Epithelial cell of proximal tubule (primary cell): ENCODE measurements around the gene SWSAP1. TPM values are rescaled to one million over a fixed set of nuclear protein-coding genes. Genes with fewer than 3 reads are reported as not detected.
A peak's percentile ranks its signal among the peaks of the same experiment; 100 is the strongest.

Experiments
- DNase-seq: peaks from one replicate; pipeline ENCODE4 v3.0.0-alpha.2; 2011; ENCODE audit warnings: low read depth
- H3K4me3 ChIP-seq: 2 replicates; pipeline ENCODE4 v1.5.1; 2011; ENCODE audit warnings: low read depth, mild to moderate bottlenecking, low read length
- total RNA-seq: library from RNA; depleted of rRNA; stranded (reverse); fragments of >200 nt; gene quantifications from 2 replicates; pipeline ENCODE4 v1.2.3, GENCODE V29; 2015
- TF ChIP-seq, protein P1 (sequence below): conservative IDR thresholded peaks from 2 replicates; pipeline ENCODE4 v1.5.1; 2012; ENCODE audit warnings: low read depth, mild to moderate bottlenecking, low read length

The SWSAP1 gene
- total RNA-seq, 1 donor from 2014 or later, result 1.2 TPM

- TF ChIP-seq, protein P1, sequence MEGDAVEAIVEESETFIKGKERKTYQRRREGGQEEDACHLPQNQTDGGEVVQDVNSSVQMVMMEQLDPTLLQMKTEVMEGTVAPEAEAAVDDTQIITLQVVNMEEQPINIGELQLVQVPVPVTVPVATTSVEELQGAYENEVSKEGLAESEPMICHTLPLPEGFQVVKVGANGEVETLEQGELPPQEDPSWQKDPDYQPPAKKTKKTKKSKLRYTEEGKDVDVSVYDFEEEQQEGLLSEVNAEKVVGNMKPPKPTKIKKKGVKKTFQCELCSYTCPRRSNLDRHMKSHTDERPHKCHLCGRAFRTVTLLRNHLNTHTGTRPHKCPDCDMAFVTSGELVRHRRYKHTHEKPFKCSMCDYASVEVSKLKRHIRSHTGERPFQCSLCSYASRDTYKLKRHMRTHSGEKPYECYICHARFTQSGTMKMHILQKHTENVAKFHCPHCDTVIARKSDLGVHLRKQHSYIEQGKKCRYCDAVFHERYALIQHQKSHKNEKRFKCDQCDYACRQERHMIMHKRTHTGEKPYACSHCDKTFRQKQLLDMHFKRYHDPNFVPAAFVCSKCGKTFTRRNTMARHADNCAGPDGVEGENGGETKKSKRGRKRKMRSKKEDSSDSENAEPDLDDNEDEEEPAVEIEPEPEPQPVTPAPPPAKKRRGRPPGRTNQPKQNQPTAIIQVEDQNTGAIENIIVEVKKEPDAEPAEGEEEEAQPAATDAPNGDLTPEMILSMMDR, result peak; percentile 67
- H3K4me3 ChIP-seq, result peak overlapping the region; percentile 59
- peak; percentile 69 for DNase-seq
These were observed 6.4 kb downstream of the SWSAP1 start for GRCh38 chr19:11380653-11381537.

DNA sequence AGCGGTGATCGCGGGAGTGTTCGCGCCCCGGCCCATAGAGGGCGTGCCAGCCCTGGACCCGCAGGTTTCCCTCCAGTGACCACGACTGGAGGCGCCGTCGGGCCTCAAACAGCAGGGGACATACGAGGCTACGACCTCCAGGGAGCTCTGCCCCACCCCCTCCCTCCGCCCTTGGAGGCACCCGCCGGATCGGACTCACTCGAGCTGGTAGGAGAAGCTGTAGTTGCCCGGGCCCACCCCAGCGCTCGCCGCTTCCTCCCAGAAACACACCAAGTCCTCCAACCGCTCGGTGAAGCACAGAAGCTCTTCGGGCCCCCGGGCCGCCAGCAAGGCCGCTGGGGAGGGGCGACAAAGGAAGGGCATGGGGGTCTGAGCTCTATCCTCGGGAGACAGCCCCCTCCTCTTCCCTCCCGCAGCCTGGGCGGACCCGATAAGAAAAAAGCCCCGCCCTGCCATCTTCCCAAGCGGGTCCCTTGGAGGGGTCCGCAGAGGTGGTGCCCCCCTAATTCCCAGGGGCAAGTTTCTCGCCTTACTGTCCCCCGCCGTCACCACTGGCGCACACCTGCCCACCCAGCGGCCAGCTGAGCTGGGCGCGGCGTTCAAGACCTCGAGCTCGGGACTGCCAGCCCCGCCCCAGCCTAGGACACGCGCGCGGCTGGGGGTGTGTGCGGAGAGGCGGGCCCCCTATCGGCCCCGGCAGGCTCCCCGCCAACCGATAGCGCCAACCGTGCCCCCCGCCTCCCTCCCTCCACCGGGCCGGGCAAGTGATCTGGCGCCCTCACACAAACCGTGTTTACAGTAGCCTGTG, 8.6 kb downstream of the SWSAP1 start:
- peak overlapping the region; percentile 56 for H3K4me3 ChIP-seq
- TF ChIP-seq, protein P1, result peak; percentile 72
- no peak for DNase-seq

DNA sequence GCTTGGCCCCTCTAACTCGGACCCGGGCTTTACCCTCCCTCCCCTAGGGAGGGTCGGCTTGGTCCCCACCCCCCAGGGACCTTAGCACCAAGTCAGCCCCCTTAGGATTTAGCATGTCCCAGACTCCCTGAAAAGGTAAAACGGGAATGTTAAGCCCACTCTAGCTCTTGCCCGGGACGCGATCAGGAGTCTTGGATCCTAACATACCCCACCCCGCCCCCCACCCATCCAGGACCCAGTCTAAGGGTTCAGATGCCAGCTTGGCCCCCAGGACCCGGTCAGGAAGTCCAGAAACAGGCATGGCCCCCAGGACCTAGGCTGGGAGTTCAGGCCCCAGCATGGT, 9.2 kb downstream of the SWSAP1 start:
- TF ChIP-seq, protein P1, result no peak
- H3K4me3 ChIP-seq, result peak overlapping the region; percentile 56
- DNase-seq, result no peak

- TF ChIP-seq, protein P1, result no peak
- no peak for DNase-seq
- H3K4me3 ChIP-seq, result no peak overlapping the region
These were observed 10.3 kb downstream of the SWSAP1 start for GRCh38 chr19:11384778-11385129.

- DNase-seq, result no peak
- TF ChIP-seq, protein P1, result no peak
- no peak overlapping the region for H3K4me3 ChIP-seq
These were observed 12.9 kb downstream of the SWSAP1 start for GRCh38 chr19:11387162-11388034.

- TF ChIP-seq, protein P1, result no peak
- DNase-seq, result no peak
These were observed 15.9 kb downstream of the SWSAP1 start for GRCh38 chr19:11390359-11390758.

More at GRCh38 chr19:11390359-11390758, 15.9 kb downstream of the SWSAP1 start:
- H3K4me3 ChIP-seq, result no peak overlapping the region
